HG02938 (cell line): ENCODE results near the gene ZGPAT.

ENCODE experiments used
- ATAC-seq: cut with Tn5 transposase; IDR thresholded peaks from one replicate; pipeline ENCODE4 v1.9.1; 2021; ENCODE audit warnings: mild to moderate bottlenecking, moderate library complexity; ENCODE audit not compliant: unreplicated experiment

ZGPAT gene

DNA sequence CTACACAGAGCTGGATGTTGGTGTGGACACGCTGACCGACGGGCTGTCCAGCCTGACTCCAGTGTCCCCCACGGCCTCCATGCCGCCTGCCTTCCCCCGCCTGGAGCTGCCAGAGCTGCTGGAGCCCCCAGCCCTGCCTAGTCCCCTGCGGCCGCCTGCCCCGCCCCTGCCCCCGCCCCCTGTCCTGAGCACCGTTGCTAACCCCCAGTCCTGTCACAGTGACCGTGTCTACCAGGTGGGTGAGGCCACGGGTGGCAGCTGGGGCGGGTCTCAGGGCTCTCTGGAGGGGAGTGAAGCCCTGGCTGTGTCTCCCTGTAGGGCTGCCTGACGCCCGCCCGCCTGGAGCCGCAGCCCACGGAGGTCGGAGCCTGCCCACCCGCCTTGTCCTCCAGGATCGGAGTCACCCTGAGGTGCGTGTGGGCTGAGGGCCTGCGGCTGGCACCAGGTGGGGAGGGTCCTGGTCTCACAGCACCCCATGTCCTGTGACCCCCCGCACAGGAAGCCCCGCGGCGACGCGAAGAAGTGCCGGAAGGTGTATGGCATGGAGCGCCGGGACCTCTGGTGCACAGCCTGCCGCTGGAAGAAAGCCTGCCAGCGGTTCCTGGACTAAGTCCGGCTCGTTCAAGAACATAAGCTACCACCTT is 34.7 kb downstream of the ZGPAT start:
- no peak for ATAC-seq

DNA sequence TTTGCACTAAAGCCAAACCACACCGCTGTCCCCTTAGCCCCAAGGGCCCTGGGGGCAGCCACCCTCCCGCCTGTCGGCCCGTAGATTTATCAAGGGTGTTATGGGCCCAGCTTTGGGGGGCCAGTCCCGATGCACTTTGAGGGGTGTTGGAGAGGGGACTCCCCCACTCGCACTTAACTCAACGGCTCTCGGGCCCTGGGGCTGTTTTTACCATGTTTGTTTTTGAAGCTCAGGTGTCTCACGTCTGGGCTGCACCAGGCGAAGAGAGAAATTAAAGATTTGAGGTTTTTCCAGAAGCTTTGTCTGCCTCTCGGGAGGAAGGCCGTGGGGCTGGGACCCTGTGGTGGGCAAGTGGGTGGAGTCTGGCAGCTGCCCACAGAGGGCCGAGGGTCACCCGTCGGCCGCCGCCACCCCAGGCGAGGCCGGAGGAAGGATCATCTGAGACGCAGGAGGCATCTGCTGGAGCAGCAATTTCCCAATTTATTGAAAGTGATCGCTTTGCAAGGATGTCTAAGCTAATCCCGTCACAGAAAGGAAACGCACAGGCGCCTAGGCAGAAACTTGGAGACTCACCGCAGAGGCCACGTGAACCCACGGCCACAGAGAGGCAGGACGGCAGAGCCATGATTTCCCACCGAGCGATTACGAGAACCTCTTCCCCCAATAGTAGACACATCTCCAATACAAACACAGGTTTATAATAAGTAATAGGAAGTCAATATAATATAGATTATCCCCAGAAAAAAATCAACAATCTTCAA is 35.6 kb downstream of the ZGPAT start:
- ATAC-seq, result no peak

DNA sequence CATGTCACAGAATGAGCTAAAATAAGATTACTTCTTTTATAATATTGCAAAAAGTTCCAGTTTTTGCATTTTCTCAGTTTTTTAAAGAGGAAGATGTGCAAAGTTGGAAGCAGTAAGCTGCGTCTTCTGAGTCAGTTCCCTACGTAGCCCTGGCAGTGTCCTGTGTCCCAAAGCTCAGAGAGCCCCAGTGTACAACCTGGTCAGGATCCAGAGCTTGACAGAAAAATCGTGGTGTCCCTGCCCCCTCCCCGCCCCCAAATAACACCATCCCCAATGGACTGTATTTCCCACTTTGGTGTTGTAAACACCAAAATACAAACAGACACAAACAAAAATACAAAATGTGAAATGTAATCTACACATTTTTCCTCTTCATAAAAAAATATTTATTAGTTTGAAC is 36.3 kb downstream of the ZGPAT start:
- ATAC-seq, result no peak

DNA sequence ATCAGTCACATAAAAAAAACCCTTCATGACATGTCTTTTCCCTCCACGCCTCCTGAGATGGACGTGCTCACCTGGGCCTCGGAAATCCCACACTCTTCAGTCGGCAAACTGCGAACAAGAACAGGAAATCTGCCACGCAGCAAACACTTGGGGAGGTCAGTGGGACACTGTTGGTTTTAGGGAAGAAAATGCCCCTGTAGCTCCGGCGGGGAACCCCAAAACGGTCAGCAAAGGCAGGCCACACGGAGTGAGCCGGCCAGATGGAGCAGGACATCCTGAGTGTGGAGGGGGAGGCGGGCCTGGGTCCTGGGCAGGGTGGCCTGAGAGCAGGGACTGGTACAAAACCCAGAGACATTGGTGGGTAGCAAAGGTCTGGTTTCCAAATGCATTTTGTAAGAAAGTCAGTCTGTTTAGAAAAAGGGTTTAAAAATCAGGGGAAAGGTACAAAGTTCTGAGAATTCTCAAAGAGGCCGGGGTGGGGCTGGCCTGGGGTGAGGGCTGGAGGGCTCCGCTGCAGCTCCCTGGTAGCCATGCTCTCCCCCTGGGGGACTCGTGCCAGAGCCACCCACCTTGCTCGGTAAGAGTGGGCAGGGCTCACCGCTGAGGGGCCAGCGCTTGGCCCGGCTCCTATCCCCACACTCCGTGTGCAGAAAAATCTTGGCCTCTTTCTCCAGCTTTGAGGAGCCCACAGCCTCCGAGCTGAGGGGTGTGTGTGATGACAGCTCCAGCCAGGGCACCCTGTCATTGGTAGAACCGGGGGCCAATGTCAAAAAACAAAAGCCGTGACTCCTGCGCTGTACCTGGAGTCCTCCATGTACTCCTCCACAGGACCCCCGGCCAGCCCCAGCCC is 37.0 kb downstream of the ZGPAT start:
- no peak for ATAC-seq

DNA sequence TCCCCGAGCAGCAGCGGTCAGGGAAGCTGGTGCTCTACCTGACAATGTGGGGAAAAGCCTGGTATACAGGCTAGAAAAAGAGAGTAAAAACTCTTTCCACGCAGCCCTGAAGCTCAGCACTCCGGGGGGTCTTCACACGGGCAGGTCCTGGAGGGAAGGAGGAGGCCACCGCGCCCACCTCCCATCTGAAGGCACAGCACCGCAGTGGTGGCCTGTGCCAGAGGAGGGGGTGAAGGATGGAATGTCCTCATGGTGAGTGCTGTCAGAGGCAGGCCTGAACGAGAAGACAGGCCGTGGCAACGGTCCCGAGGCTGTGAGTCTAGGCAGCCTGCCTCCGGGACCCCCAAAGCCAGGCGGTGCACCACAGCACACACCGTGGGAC is 37.6 kb downstream of the ZGPAT start:
- ATAC-seq, result no peak

DNA sequence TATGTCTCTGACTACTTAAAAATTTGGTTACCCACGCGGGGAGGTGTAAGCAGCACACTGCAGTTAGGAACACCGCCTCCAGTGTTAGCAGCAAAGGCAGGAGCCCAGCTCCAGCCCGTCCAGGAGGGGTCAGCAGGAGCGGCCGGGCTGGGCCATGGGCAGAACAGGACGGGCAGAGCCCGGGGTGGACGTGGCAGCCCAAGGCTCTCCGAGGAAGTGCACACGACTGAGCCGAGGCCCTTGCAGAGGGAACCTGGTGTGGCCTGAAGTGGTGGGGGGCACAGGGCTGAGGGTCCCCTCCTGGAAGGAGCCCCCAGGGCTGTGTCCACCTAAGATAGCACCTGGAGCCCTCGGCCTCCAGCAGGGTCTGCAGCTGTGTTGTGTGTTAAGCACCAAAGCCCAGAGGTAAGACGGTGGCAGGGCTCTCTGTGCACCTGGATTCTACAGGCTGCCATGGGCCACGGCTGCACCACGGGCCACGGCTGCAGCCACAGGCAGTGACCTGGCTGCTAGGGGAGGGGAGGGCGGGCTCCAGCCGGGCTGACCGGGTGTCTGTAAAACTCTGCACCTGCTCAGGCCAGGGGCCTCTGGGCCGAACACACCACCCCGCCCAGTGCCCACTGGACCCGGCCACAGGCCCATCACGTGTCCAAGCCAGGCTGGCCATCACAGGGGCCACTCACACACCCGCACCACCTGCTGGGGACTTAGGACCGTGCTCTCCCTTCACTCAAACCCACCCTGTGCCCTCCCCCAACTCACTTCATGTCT is 38.3 kb downstream of the ZGPAT start:
- ATAC-seq, result no peak

DNA sequence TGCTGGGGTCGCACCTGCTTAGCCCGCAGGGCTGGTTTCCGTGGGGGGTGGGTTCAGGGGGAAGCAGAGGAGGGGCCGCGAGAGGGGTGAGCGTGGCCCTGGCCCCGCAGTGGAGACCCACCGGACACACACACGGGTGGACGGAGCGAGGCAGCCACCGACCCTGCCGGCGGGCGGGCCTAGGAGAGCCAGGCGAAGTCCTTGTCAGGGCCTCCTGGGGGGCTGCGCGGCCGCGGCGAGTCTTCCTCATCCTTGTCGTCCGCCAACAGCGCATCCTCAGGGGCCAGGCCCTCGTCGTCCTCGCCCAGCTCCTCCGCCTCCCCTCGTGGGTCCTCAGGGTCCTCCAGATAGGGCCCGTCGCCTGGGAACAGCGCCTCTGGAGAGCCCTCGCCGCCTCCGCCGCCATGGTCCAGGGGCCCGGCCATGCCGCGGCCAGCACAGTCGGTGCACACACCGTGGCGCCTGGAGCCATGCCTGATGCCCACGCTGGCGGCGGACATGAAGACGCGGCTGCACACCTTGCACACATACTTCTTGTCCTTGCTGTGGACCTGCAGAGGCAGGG is 39.0 kb downstream of the ZGPAT start:
- no peak for ATAC-seq

DNA sequence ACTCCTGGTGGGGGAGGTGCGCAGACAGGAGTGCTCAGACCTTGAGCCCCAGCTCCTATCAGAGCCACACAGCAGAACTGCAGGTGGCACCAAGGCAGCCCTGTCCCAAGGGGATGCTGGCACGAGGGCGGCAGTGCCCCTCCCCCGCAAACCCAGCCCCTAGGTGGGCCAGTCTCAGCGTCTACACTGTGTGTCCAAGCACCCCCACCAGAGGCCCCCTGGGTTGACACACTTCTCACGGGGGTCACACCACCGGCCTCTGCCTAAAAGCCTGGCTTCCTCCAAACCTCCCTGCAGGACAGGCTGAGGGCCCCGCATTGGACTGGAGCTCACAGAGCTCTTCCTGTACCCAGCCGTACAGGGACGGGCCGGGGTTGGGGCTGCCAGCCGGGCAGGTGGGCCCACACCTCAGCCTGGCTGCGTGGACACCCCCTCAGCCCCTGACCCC is 39.8 kb downstream of the ZGPAT start:
- ATAC-seq, result no peak

DNA sequence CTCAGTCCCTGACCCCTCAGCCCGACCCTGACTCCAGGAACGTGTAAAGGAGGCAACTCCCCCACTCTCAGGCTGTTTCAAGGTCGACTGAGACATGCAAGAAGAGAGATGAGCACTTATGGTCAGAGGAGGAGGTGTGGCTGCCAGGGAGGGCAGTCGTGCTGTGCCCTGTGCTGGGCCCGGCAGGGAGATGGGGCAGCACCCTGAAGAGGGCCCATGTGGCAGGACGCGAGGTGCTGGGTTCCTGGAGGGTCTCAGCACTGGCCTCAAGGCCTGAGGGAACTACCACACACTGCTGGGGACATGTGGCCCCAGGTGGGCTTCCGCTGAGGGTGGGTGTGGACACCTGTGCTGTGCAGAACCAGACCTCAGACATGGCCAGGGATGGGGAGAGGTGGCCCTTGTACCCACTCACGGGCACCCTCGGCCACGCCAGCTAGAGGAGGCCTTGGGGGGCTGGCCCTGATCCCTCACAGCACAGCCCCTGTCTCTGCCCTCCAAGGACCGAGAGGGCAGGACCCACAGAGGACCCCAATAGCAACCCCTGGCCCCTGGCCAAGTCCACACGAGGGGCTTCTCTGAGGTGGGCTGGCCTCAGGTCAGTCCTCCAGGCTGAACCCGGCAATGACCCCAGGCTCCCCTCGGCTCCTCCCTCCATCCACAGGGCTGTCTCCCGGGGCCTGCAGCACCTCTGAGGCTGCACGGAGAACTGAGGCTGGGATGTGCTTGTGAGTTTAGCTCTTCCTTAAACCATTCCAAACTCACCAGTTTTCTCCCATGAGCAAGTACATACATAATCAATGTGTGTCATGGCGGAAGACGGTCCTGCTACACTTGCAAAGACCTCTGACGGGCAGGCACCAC is 40.5 kb downstream of the ZGPAT start:
- ATAC-seq, result no peak

DNA sequence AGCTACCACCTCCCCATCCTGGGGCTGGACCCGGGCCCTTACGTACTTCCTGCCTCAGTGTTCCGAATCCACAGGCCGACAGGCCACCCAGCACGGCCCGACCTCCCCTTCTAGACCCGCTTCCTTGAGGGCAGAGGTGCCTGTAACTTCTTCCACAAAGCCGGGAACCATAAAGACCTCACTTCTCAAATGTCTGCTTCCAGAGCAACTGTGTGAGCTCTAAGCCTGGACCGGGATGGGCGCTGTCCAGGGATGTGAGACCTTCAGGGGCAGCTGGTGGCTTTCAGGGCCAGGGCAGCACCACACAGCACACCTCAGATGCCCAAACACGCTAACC is 41.1 kb downstream of the ZGPAT start:
- ATAC-seq, result no peak

DNA sequence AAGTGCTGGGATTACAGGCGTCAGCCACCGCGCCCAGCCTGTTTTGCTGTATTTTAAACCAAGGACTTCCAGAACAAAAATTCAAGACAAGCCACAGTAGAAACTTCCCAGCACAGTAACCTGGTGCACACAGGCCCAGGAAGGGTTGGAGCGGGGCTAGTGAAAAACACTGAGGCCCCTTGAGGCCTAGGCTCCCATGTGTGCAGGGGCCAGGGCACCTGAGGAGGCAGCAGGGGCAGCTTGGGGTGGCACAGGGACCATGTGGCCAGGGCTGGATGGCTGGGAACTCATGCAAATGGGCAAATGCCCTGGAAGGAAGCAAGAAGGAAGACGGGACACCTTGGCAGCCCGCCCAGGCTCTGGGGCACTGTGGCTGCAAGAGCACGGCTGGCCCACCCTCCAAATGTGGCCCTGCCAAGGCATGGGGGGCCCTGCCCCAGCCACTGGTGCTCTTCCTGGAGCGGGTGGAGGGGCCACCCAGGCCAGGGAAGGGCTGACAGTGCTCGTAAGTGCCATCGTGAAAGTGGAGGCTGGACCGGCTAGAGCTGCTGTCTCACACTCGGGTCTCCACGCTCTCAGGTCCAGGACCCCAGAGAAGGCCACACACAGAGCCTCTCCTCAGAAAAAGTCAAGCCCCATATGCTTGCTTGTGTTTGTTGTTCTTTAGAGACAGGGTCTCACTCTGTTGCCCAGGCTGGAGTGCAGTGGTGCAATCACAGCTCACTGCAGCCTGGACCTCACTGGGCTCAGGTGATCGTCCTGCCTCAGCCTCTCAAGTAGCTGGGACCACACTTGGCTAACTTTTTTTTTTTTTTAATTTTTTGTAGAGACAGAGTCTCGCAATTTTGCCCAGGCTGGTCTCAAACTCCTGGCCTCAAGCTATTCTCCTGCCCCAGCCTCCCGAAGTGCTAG is 42.0 kb downstream of the ZGPAT start:
- no peak for ATAC-seq

DNA sequence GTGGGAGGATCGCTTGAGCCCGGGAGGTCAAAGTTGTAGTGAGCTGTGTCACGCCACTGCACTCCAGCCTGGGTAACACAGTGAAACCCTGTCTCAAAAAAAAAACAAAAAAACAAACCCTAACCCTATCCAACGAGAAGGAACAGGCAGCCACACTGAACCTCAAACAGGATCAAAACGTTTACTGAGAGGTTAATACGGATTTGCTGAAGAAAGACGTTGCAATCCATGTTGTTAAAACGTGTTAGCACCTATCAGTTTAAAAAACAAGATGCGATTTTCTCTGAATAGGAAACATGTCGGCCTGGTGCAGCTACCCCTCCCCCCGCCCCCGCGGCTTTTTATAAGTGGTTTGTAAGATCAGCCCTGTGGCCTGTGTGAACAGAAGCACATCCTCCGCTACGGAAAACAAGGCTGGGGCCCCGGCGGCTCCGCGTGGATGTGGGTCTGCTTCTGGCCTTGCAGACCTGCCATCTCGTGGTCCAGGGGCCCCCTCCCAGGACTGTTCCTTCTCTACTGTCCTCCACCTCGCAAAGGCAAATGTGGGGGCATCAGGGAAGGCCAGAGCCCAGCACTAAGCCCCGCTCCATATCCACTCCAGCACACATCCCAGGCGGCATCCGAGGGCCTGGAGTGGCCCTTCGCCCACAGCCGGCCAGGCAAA is 43.1 kb downstream of the ZGPAT start:
- ATAC-seq, result no peak

DNA sequence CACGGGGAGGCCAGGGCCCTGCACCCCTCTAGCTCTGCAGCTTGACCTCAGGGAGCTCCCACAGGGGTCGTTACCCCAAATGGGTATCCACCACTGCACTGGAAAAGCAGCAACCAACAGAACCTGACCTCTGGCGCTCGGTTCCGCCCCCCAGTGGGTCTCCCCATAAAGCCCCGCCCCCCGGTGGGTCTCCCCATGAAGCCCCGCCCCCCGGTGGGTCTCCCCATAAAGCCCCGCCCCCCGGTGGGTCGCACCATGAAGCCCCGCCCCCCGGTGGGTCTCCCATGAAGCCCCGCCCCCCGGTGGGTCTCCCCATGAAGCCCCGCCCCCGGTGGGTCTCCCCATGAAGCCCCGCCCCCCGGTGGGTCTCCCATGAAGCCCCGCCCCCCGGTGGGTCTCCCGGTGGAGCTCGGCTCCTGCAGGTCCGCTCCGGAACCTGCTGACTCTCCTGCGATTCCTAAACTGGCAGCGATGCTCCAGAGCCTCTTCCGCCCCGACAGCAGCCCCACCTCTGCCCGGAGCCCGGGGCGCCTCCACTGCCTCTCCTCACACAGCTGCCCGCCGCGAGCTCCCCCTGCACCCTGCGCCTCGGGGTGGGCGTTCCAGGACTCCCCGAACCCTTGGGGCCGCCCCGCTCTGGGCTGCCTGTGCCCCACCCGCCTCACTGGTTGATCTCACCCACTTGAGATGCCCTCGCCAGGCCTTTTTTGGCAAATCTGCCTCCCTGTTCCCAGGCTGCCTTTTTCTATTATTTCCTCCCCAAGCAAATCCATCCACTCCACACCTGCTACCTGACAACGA is 43.8 kb downstream of the ZGPAT start:
- no peak for ATAC-seq

DNA sequence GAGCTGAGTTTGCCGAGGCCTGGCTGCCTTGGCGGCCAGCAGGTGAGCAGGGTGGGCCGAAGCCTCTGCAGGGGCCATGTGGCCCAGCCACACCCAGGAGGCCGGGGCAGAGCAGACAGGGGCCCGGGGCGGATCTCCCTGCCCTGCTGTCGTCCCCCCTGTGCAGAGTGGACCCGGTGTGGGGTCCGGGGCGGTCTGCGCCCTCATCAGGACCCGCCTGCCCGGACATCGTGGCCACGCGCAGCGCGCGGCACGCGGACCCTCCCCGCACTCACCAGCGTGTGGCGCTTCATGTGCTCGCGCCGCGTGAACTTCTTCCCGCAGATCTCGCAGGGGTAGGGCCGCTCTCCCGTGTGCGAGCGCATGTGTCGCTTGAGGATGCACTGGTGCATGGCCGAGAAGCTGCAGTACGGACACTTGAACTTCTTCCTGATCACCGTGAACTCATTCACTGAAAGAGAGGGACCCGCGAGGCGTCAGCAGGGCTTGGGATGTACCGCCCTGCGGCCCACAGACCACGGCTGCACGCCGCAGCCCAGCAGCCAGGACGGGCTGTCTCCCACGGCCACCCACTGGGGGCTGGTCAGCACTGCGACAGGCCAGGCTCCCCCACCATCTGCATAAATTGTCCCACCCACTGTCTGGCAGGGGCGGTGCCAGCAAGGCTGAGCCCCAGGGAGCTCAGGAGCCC is 44.7 kb downstream of the ZGPAT start:
- no peak for ATAC-seq

DNA sequence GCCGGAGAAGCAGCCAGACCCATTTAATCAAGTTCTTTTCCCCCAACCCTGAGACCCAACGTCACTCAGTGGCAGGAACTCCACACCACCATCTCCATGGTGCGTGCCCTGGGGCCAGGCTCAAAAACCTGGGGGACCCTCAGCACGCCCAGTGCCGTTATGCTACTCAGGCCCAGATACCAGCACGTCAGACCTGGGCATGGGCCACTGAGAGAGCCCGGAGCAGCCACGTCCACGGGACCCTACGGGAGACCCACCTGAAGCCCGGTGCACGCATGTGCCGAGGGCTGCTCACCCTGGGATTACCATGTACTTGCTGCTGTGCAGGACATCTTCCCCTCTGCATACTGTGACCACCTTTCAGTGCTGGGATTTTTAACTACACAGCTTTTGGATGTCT is 45.5 kb downstream of the ZGPAT start:
- no peak for ATAC-seq

DNA sequence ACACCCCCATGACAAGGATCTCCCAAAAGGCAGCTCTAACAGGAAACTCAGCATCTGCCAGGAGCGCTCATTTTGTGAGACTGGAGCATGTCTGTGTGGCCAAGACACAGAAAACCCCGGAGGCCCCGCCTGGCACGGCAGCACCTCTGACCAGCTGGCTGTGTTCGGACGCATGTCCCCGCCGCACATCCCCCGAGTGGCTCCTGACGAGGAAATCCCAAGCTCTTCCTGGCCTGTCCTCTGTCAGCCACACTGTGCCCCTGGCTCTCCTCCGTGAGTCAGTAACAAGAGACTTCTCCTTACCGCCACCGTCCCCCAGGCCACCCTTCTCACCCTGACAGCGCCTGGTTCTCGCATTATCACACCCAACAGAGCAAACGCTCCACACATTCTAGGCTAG is 46.2 kb downstream of the ZGPAT start:
- no peak for ATAC-seq
